Measurements from ENCODE around the gene NPAT.
"Not testable (repeated sequence)": the region's sequence is repeated elsewhere in the genome, so short reads cannot be mapped to it uniquely, and the experiment has no call there.

The NPAT gene

DNA sequence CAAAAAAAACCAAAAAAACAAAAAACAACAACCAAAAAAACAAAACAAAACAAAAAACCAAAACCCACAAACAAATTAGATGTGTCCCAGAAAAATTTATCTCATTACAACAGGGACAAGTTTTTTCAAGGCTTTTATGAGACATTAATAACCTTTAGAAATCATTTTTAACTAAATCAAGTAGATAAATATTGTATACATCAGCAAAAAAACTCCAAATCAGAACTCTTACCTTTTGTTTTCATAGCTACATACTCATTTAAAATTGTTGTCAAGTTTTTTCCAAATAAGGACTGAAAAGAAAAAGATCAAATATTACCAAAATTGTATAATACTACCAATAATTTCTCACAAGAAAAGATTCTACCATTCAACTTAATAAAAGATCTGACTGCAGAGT lies 28.7 kb downstream of the NPAT start:
- Histone ChIP-seq H3K27me3 (replicated peaks; ENCODE audit: control insufficient read depth, insufficient read depth, low read length) (no peaks in the 10 kb centered on the region), H3K4me3 (replicated peaks; ENCODE audit: low read depth, low read length) (no peak overlapping the region), H3K36me3 (ENCODE audit: control insufficient read depth, insufficient read depth, low read length) (peaks cover 5% of the 10 kb centered on the region; the same call in 1 of the 2 replicates)
- DNase-seq (ENCODE audit: extremely low read depth, insufficient read length), result no peak
- TF ChIP-seq, protein P1, sequence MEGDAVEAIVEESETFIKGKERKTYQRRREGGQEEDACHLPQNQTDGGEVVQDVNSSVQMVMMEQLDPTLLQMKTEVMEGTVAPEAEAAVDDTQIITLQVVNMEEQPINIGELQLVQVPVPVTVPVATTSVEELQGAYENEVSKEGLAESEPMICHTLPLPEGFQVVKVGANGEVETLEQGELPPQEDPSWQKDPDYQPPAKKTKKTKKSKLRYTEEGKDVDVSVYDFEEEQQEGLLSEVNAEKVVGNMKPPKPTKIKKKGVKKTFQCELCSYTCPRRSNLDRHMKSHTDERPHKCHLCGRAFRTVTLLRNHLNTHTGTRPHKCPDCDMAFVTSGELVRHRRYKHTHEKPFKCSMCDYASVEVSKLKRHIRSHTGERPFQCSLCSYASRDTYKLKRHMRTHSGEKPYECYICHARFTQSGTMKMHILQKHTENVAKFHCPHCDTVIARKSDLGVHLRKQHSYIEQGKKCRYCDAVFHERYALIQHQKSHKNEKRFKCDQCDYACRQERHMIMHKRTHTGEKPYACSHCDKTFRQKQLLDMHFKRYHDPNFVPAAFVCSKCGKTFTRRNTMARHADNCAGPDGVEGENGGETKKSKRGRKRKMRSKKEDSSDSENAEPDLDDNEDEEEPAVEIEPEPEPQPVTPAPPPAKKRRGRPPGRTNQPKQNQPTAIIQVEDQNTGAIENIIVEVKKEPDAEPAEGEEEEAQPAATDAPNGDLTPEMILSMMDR (IDR thresholded peaks at IDR 0.05; ENCODE audit: insufficient read depth, low read length, poor library complexity, severe bottlenecking), result no peak

DNA sequence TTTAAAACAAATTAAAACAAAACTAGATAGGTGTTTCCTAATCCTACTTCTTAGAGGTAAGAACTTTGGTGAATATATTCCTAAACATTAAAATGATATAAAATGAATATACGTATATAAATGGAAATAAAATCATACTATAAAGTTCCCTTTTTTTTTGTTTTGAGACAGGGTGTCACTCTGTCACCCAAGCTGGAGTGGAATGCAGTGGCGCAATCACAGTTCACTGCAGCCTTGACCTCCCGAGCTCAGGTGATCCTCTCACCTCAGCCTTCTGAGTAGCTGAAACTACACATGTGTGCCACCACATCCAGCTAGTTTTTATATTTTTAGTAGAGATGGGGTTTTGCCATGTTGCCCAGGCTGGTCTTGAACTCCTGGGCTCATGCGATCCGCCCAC lies 44.9 kb downstream of the NPAT start:
- DNase-seq (ENCODE audit: extremely low read depth, insufficient read length), result no peak
- H3K4me3 ChIP-seq (replicated peaks; ENCODE audit: low read depth, low read length), result no peak overlapping the region
- peaks cover 6% of the 10 kb centered on the region for H3K36me3 ChIP-seq (ENCODE audit: control insufficient read depth, insufficient read depth, low read length)
- H3K27me3 ChIP-seq (replicated peaks; ENCODE audit: control insufficient read depth, insufficient read depth, low read length), result no peaks in the 10 kb centered on the region
- TF ChIP-seq, protein P1 (IDR thresholded peaks at IDR 0.05; ENCODE audit: insufficient read depth, low read length, poor library complexity, severe bottlenecking), result no peak

DNA sequence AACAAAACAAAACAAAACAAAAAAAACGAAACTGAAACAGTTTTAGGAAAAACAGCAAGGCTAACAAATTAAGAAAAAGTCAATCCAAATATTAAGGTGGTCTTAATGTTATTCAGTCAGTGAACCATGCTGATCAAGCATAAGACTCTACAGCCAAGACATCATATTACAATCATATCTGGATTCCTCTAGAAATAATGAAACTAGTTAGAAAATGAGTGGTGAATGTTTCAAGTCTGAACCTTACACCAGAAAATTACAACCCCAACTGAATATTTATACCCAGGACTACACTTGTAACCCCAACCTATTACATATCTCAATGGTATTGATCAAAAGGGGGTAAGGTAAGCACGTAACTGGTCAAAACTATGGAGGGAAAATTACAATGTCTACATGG lies 52.3 kb downstream of the NPAT start:
- Histone ChIP-seq H3K27me3 (replicated peaks; ENCODE audit: control insufficient read depth, insufficient read depth, low read length) (no peaks in the 10 kb centered on the region), H3K36me3 (ENCODE audit: control insufficient read depth, insufficient read depth, low read length) (peaks cover 10% of the 10 kb centered on the region), H3K4me3 (replicated peaks; ENCODE audit: low read depth, low read length) (no peak overlapping the region)
- no peak for DNase-seq (ENCODE audit: extremely low read depth, insufficient read length)
- TF ChIP-seq, protein P1 (IDR thresholded peaks at IDR 0.05; ENCODE audit: insufficient read depth, low read length, poor library complexity, severe bottlenecking), result no peak

DNA sequence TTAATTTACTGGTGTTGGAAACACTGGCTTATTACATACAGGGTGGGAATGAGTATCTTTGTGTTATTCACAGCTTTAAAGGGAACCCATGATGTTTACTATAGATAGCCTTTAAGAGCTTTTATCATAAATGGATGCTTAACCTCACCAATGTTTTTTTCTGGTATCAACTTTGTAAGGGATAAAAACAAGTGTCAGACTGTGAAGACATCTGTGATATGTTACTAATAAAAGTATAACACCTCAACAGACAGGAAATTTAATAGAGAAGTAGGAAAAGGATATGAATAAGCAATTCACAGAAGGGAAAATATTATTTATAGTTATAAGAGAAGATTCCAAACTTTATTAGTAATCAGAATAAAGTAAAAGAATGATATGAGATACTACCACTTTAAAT lies 54.8 kb downstream of the NPAT start:
- Histone ChIP-seq H3K36me3 (ENCODE audit: control insufficient read depth, insufficient read depth, low read length) (peaks cover 10% of the 10 kb centered on the region), H3K27me3 (replicated peaks; ENCODE audit: control insufficient read depth, insufficient read depth, low read length) (no peaks in the 10 kb centered on the region), H3K4me3 (replicated peaks; ENCODE audit: low read depth, low read length) (no peak overlapping the region)
- DNase-seq (ENCODE audit: extremely low read depth, insufficient read length), result no peak
- TF ChIP-seq, protein P1 (IDR thresholded peaks at IDR 0.05; ENCODE audit: insufficient read depth, low read length, poor library complexity, severe bottlenecking), result no peak

DNA sequence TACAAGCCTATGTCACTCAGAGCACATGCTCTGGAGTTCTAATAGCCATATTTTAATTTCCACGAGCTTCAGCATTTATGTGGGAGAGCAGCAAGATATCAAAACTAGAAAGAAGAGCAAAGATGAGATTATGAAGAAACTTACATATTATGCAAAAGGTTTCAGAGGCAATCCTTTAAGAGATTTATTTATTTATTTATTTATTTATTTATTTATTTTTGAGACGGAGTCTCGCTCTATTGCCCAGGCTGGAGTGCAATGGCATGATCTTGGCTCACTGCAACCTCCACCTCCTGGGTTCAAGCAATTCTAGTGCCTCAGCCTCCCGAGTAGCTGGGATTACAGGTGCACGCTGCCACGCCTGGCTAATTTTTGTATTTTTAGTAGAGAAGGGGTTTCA lies 59.6 kb downstream of the NPAT start:
- H3K27me3 ChIP-seq (replicated peaks; ENCODE audit: control insufficient read depth, insufficient read depth, low read length); H3K36me3 ChIP-seq (ENCODE audit: control insufficient read depth, insufficient read depth, low read length); DNase-seq (ENCODE audit: extremely low read depth, insufficient read length); H3K4me3 ChIP-seq (replicated peaks; ENCODE audit: low read depth, low read length): not testable (repeated sequence)

DNA sequence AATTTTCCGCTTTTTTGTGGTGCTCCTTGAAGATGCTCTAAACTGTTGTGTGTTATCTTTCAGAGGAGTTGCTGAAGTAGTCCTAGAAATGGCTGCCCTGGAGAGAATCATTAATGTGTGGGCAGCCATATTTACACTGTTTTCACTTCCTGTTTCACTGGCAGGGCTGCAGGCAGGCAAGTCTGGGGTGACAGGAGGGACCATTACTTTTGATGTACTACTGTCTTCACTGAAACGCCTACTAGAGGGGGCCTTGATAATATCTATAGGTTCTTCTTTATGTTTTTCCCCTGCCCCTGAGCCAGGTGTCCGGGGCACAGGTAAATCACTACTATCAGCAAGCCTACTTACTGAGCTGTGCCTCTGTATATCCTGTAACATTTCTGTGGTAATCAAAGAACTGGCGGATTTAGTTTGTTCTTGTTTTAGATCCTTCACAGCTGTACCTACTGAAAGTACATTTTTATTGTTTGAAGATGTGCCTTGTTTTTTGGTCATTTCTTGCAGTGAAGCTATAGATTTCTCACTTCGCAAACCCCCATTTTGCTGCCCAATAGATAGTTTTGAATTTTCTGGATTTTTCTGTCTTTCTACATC lies 61.4 kb downstream of the NPAT start:
- TF ChIP-seq, protein P1 (IDR thresholded peaks at IDR 0.05; ENCODE audit: insufficient read depth, low read length, poor library complexity, severe bottlenecking), result no peak
- H3K27me3 ChIP-seq (replicated peaks; ENCODE audit: control insufficient read depth, insufficient read depth, low read length), result no peaks in the 10 kb centered on the region
- H3K4me3 ChIP-seq (replicated peaks; ENCODE audit: low read depth, low read length), result no peak overlapping the region
- peaks cover 6% of the 10 kb centered on the region for H3K36me3 ChIP-seq (ENCODE audit: control insufficient read depth, insufficient read depth, low read length)
- DNase-seq (ENCODE audit: extremely low read depth, insufficient read length), result peak; percentile 29

All from GM06990 (cell line).